Endometrial microvascular endothelial cells (primary cell): Measurements from ENCODE around the gene LEFTY2. TPM values are rescaled to one million over a fixed set of nuclear protein-coding genes. Genes with fewer than 3 reads are reported as not detected.
"Not testable (repeated sequence)": the region's sequence is repeated elsewhere in the genome, so short reads cannot be mapped to it uniquely, and the experiment has no call there.

Experiments used
- in situ Hi-C: cut with HindIII; loops from 2 replicates; pipeline ENCODE4 v1.10.0; 2017; ENCODE audit warnings: low sequenced_read_pairs, low pct_unique_long_range_greater_than_20kb; ENCODE audit errors: inconsistent ontology term
- total RNA-seq: library from RNA; depleted of rRNA; stranded (reverse); fragments of >200 nt; gene quantifications from one replicate; pipeline ENCODE4 v1.2.3, GENCODE V29; 2015; ENCODE audit errors: inconsistent ontology term

The LEFTY2 gene, protein sequence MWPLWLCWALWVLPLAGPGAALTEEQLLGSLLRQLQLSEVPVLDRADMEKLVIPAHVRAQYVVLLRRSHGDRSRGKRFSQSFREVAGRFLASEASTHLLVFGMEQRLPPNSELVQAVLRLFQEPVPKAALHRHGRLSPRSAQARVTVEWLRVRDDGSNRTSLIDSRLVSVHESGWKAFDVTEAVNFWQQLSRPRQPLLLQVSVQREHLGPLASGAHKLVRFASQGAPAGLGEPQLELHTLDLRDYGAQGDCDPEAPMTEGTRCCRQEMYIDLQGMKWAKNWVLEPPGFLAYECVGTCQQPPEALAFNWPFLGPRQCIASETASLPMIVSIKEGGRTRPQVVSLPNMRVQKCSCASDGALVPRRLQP
- total RNA-seq: not detected

DNA sequence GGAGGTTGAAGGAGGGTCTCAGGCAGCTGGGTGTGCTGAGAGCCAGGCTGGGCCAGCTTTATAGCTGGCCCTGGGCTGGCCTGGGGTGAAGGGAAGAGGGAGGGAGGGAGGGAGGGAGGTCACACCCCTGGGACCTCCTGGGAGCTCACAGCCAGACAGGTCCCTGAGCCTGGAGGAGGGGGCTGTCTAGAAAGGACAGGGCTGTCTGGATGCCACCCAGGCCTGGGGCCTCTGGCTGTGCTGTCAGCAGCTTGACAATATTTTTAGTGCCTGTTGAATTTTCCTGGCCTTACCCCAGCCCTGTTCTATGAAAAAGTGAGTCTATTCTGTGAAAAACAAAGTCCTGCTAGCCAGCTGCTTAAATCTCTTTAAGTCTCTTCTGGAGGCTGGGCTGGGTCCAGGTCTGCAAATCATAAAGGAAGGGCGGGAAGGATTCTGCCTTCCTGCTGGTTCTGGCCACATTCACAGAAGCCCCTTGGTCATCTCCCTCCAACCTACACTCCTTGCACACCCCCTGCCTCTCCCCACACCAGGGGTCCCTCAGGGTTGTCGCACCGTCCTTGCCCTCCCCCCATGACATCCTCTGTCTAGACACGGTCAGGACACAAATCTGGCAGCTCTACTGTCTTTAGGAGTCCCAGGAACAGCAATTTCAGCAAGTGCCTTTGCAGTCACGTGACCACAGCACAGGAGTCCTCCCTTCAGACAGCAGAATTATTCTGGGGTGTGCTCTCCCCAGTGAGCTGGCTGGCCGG lies at the start of gene LEFTY2:
Gene LEFTY2, minus strand, starts transcription at position 34 of the 755 bp plus-strand sequence. CDS start 80 bp downstream, outside the sequence.
- in situ Hi-C loops: no loop called here

DNA sequence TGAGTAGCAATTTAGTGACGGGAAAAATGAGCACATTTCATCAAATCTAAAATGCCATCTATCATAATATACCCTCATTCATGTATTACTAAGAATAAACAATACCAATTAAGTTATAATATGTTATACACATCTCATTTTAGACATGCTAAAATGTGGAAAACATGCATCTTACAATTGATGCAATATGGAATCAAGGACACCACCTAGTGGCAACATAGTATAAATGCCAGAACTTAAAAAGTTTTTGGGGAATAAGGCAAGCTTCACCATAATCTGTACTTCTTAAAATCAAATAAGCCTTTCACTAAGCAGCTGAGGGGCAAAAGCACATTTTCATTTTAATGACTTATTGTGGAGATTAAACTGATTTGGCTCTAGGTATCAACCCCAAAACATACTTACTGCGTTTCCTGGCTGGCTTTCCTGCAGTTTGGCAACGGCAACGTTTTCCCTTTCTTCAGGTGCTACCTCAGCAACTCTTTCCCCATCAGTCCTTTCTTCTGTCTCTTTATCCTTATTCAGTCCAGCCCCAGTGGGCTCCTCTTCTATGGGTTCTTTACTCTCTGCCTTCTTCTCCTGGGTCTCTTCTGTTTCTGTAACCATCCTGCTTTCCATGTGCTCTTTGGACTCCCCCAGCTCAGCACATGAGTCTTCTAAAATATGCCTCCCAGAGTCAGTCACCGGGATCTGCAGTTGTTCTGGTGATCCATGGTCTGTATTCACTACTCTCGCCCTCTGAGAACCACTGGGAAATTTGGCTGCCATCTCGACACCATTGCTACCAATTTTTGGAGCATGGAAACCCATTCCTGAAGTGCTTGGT lies 46.7 kb upstream of the LEFTY2 start:
- in situ Hi-C loops: loop anchor here (25.0 kb wide), 2 partner anchors 100 to 550 kb away; partner anchors contain the start of gene LBR

DNA sequence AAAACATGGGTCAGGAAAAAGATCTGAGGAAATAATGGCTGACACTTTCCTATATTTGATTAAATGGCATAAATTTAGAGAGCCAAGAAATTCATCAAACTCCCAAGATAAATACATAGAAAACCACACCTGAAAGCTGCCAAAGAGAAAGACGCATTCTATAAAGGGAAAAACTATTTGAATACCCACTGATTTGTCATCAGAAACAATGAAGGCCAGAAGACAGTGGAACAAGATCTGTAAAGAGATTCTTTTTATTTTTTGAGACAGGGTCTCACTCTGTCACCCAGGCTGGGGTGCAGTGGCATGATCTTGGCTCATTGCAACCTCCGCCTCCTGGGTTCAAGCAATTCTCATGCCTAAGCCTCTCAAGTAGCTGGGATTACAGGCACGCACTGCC lies 40.7 kb upstream of the LEFTY2 start:
- in situ Hi-C loops: loop anchor here (25.0 kb wide), 2 partner anchors 106 to 544 kb away; partner anchors contain the start of gene LBR

DNA sequence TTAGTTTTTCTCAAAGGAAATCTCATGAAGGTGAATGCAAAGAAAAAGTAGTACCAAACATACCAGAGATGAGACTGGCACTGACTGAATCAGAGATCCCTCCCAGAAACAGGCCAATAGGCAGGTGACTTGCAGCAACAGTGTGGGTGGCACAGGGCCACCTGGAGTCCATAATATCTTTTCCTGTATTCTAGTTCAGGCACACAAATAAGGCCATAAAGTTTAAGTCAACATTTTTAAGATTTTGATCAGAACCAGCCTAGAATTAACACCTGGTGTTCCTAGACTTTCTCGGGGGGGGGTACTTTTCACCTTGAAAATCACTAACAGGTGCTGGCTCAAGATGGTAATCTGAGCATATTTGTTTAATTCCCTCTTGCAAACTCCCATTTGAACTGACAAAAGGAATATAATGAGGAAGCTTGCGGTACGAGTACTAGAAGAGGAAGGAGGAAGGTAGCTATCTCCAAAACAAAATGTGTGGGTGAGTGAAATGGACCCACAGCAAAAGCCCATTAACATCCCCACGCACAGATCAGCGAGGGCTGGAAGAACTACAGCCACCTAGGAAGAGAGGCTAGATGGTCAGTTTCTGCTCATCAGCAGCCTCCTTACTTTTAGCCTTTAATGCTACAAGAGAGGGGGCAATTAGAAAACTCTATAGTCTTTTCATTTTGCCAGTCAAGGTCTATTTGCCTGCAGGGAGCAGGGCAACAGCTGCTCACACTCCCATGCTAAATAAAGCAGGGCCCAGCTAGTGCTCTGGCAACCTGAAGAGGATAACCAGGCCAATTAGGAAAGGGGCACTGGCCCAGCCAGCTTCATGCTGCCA lies 39.2 kb upstream of the LEFTY2 start:
- in situ Hi-C loops: loop anchor here (25.0 kb wide), 2 partner anchors 107 to 543 kb away; partner anchors contain the start of gene LBR

DNA sequence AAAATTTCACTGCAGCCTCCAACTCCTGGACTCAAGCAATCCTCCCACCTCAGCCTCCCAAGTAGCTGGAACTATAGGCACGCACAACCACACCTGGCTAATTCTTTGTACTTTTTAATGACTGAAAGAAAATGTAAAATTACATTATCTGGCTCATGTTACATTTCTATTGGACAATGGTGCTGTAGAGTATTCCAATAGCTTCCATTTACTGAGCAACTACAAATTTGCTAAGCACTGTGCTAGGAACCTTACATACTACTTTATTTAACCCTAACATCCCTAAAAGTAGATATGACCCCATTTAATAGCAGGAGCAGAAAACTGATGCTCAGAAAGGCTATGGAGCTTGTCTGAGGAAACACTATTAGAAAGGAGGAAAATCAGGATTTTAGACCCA lies 38.4 kb upstream of the LEFTY2 start:
- in situ Hi-C loops: loop anchor here (25.0 kb wide), 2 partner anchors 108 to 542 kb away; partner anchors contain the start of gene LBR

DNA sequence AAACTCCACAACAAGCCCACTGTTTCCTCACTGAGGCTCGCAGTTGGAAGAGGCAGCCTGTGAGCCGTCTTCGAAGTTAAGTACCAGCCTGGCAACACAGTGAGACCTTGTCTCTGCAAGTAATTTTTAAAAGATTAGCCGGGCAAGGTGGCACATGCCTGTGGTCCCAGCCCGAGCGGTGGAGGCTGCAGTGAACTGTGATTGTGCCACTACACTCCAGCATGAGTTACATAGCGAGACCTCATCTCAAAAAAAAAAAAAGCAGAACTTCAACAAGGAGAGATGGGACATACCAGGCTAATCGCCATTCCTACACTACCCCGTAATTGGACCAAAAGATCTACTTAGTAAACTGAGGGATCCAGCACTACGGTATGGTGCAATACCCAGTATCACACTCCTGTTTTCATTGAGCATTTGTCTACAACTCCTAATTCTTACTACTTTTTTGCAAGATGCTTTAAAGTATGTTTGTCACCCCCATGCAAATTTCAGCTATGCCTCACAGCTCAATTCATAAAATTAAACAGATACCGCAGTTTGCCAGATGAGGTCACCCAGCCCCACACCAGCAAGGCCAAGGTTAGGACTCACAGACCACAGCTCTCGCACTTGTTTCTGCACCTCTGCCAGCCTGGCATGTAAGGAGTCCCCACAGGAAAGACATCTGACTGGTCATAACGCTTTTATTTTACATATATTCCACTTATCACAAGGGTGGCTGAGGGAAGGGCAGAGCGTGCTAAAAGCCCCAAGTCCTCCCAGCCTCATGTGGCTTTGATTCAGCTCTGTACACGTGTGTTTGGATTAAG lies 37.1 kb upstream of the LEFTY2 start:
- in situ Hi-C loops: loop anchor here (25.0 kb wide), 2 partner anchors 109 to 541 kb away; partner anchors contain the start of gene LBR

DNA sequence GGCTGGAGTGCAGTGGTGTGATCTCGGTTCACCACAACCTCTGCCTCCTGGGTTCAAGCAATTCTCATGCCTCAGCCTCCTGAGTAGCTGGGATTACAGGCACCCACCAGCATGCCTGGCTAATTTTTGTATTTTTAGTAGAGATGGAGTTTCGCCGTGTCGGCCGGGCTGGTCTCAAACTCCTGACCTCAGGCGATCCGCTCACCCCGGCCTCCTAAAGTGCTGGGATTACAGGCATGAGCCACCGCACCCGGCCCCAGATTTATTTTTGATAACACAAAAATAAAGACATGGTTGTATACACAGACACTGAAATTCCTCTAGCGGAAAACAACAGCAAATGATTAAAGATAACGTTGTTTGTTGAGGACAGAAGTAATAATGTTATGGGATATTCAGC lies 34.1 kb upstream of the LEFTY2 start:
- in situ Hi-C loops: loop anchor here (25.0 kb wide), 2 partner anchors 112 to 538 kb away; partner anchors contain the start of gene LBR

DNA sequence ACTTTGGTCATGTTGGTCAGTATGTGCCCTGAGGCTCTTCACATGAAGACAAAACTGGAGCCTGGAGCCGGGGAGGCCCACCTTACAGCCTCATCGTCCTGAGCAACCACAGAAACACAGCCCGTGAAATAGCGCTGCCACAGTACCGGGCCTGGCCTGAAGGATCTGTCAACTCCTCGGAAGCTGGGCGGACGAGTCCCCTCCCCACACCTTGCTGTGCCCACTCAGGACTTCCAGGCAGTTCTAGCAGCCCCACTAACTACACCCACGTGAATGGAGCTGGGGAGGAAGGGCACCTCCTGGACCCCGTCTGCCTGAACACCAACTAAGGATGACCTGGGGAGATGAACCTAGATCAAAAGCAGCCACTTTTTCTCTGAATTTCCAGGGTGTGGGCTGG lies 33.4 kb upstream of the LEFTY2 start:
- in situ Hi-C loops: no loop called here

DNA sequence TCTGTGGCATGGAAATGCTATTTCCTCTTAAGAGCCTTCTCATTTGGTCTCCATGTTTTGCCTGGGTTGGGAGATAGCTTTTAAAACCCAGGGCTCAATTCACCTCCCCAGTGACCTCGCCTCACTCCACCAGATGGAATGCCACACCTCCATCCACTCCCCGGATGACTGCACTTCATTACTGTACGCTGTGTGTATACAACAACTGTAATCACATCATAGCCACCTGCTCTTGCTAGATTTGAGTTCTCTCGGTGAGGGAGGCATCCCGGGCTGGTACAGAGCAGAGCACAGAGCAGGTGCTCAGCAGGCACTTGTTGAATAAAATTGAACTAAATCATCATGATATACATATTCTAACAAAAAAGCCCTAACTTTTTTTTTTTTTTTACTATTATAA lies 32.1 kb upstream of the LEFTY2 start:
- in situ Hi-C loops: no loop called here

DNA sequence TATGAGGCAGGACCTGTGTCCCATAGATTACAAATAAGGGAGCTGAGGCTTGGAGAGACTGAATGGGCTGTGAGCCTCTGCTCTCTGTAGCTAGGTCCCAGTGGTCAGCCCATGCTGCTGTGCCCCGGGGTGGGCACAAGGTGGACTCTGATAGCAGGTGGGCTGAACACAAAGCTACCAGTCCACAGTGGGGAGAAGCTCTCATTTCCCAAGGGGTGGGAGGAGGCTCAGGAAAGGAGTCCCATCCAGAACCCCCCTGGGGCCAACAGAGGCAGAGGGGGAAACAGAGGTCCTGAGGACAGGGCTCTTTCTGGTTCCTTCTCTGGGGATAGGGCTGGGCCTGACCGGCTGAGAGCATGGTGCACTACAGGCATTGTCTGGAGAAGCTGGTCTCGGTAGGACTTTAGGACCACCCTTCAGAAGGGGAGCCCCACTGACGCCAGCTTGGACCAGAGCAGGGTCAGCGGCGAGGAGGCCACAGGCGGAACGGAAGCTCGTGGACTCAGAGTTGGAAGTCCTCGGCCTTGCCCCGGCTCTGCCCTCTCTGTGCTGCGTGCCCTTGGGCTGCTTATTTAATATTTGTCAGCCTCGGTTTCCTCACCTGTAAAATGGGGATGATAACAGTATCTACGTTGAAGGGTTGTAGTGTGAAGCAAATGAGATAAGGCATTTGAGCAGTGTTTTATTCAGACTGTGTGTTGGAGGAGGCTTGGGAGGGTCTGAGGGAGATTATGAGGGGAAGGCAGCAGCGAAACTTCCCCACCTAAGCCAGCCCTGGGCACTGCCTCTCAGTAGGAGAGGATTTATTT lies 31.5 kb upstream of the LEFTY2 start:
- in situ Hi-C loops: no loop called here

DNA sequence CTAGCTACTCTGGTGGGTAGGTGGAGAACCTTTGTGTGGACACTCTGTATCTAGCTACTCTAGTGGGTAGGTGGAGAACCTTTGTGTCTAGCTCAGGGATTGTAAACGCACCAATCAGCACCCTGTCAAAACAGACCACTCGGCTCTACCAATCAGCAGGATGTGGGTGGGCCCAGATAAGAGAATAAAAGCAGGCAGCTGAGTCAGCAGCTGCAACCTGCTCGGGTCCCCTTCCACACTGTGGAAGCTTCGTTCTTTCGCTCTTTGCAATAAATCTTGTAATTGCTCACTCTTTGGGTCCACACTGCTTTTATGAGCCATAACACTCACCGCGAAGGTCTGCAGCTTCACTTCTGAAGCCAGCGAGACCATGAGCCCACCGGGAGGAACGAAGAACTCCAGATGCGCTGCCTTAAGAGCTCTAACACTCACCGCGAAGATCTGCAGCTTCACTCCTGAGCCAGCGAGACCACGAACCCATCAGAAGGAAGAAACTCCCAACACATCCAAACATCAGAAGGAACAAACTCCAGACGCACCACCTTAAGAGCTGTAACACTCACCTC lies 29.7 kb upstream of the LEFTY2 start:
- in situ Hi-C loops: not testable (repeated sequence)

DNA sequence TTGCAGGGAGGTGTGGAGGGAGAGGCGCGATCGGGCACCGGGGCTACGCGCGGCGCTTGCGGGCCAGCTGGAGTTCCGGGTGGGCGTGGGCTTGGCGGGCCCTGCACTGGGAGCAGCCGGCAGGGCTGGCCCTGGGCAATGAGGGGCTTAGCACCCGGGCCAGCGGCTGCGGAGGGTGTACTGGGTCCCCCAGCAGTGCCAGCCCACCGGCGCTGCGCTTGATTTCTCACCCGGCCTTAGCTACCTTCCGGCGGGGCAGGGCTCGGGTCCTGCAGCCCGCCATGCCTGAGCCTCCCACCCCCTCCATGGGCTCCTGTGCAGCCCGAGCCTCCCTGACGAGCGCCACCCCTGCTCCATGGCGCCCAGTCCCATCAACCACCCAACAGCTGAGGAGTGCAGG lies 28.7 kb upstream of the LEFTY2 start:
- in situ Hi-C loops: not testable (repeated sequence)

DNA sequence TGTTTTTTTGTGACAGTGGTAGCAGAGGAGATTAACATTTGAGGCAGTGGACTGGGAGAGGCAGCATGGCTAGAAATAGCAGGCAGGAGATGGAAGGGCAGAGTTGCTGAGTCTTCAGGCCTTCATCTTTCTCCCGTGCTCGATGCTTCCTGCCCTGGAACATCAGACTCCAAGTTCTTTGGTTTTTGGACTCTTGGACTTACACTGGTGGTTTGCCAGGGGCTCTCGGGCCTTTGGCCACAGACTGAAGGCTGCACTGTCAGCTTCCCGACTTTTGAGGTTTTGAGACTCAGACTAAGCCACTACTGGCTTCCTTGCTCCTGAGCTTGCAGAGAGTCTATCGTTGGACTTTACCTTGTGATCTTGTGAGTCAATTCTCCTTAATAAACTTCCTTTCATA lies 24.2 kb upstream of the LEFTY2 start:
- in situ Hi-C loops: no loop called here

DNA sequence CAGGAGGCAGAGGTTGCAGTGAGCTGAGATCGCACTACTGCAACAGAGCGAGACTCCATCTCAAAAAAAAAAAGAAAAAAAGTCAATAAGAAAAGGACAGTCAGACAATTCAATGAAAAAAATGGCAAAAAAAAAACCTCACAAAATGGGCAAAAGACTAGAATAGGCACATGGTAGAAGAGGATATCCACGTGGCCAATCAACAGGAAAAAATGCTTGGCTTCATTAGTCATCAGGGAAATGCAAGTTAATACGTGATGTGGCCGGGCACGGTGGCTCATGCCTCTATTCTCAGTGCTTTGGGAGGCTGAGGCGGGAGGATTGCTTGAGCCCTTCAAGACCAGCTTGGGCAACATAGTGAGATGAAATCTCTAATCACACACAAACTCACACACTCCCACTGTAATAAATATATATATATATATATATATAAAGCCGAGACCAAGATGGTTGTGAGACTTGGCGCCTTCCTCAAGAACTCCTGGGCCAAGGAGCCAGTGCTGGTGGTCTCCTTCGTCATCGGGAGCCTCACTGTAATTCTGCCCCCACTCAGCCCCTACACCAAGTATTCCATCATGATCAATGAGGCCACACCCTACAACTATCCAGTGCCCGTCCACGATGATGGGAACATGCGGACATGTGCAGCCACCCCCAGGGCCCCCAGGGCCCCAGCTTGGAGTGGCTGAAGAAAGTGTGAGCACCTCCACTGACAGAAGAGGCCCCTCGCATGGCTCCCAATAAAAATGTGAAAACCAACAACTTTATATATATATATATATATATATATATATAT lies 22.9 kb upstream of the LEFTY2 start:
- in situ Hi-C loops: no loop called here

DNA sequence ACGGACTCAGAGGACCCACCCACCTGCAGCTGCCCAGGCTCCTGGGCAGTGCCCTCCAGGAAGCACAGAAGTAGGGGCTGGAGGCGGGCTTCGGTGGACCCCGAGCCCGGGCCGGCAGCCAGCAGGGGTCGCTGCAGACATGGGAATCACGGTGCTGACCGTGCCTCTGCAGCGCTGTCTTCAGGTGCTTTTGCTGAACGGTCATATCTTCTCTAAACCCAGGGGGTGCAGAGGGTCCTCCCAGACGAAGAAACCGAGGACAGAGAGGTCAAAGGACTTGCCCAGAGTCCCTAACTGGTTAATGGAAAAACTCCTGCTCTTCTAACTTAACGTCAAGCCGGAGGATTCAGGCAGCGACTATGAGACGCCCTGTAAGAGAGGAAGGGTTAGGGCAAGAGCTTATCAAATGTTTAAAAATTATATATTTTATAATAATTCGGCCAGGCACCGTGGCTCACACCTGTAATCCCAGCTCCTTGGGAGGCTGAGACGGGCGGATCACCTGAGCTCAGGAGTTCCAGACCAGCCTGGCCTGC lies 21.5 kb upstream of the LEFTY2 start:
- in situ Hi-C loops: no loop called here
